SJCRH30 (cell line): Measurements from ENCODE around the gene C20orf204. TPM values are rescaled to one million over a fixed set of nuclear protein-coding genes. Genes with fewer than 3 reads are reported as not detected.

ENCODE experiments used
- DNase-seq, 2 experiments: peaks; one replicate each; pipeline ENCODE4 v3.0.0-alpha.2; 2015 to 2020
- H3K27ac ChIP-seq: fragments of 250-450 bp; sonication (Bioruptor Pico); 2 replicates; pipeline ENCODE4 v1.5.1; 2020; ENCODE audit warnings: mild to moderate bottlenecking, moderate library complexity
- H3K27me3 ChIP-seq: fragments of 250-450 bp; sonication (Bioruptor Pico); 2 replicates; pipeline ENCODE4 v1.5.1; 2020; ENCODE audit warnings: mild to moderate bottlenecking, moderate library complexity
- H3K36me3 ChIP-seq: fragments of 250-450 bp; sonication (Bioruptor Pico); 2 replicates; pipeline ENCODE4 v1.5.1; 2020; ENCODE audit warnings: mild to moderate bottlenecking, moderate library complexity
- H3K4me1 ChIP-seq: fragments of 250-450 bp; sonication (Bioruptor Pico); 2 replicates; pipeline ENCODE4 v1.5.1; 2020; ENCODE audit warnings: mild to moderate bottlenecking, moderate library complexity
- H3K4me3 ChIP-seq: fragments of 250-450 bp; sonication (Bioruptor Pico); 2 replicates; pipeline ENCODE4 v1.5.1; 2020; ENCODE audit warnings: mild to moderate bottlenecking, moderate library complexity
- H3K9me3 ChIP-seq: fragments of 250-450 bp; sonication (Bioruptor Pico); replicated peaks from 2 replicates; pipeline ENCODE4 v1.5.1; 2020; ENCODE audit warnings: mild to moderate bottlenecking, moderate library complexity
- total RNA-seq: library from RNA; depleted of rRNA; stranded (reverse); fragments of >200 nt; shearing (Covaris generic); gene quantifications from 2 replicates; pipeline ENCODE4 v1.2.3, GENCODE V29; 2014

Gene C20orf204
- total RNA-seq, 1 experiment from 2014 or later = 3.0 TPM

DNA sequence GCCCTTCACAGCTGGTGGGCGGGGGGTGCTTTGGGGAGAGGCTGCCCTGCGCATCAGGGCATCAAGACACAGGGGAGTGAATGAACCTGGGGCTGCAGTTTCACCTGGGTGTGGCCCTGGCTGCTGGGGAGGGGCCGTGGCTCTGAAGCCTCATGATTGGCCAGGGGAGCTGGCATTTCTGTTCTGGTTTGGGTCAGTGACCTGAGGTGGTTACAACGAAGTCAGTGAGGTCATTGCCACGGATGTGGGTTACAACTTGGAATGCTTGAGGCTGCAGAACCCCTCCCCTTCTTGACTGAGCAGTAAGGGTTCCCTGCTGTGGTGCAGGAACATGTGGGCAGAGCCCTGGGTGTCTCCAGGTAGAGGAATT is 30.0 kb downstream of the C20orf204 start:
- Histone ChIP-seq H3K27me3 (no peaks in the 10 kb centered on the region), H3K36me3 (no peaks in the 10 kb centered on the region)

GRCh38 chr20:64067005-64067632 is 31.1 kb downstream of the C20orf204 start:
- peaks cover 49% of the 10 kb centered on the region for H3K4me1 ChIP-seq
- no peak overlapping the region for H3K27ac ChIP-seq
- H3K9me3 ChIP-seq = no peaks in the 10 kb centered on the region
- H3K36me3 ChIP-seq = no peaks in the 10 kb centered on the region
- no peaks in the 10 kb centered on the region for H3K27me3 ChIP-seq
- DNase-seq = no peak
- no peak overlapping the region for H3K4me3 ChIP-seq

More for the DNA sequence above, 30.0 kb downstream of the C20orf204 start:
- no peak overlapping the region for H3K27ac ChIP-seq
- no peak overlapping the region for H3K4me3 ChIP-seq
- no peaks in the 10 kb centered on the region for H3K9me3 ChIP-seq
- H3K4me1 ChIP-seq = peaks cover 51% of the 10 kb centered on the region
- DNase-seq = peak; percentile 55 to 64

DNA sequence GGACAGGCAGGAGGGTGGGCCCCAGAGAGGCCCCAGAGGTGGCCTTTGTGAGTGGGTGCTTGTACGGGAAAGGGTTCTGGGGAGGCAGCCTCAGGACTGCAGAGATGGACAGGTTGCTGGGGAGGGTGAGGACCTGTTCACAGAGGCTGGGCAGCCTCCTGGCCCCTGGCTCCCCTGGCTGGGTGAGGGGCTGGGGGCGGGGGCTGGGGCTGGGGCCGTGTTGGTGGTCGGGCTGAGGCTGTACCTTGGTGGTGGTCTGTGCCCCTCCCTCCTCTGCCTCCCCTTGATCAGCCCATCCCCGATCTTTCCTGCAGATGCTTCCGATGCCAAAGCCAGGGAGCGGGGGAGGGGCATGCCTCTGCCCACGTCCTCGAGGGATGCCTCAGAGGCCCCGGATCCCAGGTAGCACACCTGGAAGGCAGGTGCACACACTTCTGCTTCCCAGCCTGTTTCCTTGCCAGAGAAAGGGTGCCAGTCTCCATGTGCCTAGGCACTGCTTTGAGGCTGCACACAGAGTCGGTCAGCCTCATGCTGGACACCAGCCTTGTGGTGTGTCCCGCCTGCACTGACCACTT is 31.8 kb downstream of the C20orf204 start:
- no peaks in the 10 kb centered on the region for H3K27me3 ChIP-seq
- DNase-seq = no peak
- peaks cover 44% of the 10 kb centered on the region for H3K4me1 ChIP-seq
- no peak overlapping the region for H3K4me3 ChIP-seq
- H3K9me3 ChIP-seq = no peaks in the 10 kb centered on the region
- no peak overlapping the region for H3K27ac ChIP-seq
- no peaks in the 10 kb centered on the region for H3K36me3 ChIP-seq

DNA sequence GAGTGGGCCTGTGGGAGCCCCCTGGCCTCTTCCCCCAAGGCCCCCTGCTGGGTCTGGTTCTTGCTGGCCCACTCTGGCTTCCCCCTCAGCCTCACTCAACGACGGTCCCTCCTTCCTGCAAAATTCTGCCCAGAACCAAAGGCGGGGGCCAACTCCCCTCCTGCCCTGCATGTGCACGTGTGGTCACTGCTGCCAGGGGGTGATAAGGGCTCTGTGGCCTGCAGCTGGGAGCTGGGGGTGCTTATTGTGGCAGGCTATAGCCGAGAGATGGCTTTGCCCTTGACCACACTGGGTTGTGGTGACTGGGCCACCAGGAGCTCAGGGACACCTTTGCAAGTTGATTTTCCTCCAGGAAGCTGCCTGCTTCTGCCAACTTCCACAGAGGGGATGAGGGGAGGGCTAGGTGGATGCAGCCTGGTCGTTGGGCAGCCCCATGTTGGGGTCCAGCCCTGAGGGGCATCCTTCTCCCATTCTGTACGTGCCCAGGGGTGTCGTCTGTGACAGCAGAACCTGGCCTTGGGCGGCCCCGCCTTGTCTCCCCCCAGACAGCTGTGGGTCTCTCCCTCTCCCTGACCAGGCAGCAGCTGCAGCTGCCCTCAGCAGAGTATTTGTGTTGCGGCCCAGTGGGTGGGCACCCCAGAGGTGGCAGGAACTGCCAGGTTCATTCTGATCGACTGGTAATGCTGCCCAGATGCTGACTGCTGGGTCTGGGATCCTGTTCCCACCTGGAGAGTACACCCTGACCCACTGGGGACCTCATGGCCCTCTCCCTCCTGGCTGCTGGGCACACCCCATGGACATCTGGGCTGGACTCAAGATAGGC is 32.6 kb downstream of the C20orf204 start:
- Histone ChIP-seq H3K4me3 (no peak overlapping the region), H3K27ac (no peak overlapping the region), H3K4me1 (peaks cover 44% of the 10 kb centered on the region), H3K36me3 (no peaks in the 10 kb centered on the region), H3K27me3 (no peaks in the 10 kb centered on the region), H3K9me3 (no peaks in the 10 kb centered on the region)
- peak; percentile 68 to 73 for DNase-seq

- H3K36me3 ChIP-seq = no peaks in the 10 kb centered on the region
- no peaks in the 10 kb centered on the region for H3K9me3 ChIP-seq
- no peak overlapping the region for H3K4me3 ChIP-seq
- no peak overlapping the region for H3K27ac ChIP-seq
- H3K4me1 ChIP-seq = peaks cover 38% of the 10 kb centered on the region
- H3K27me3 ChIP-seq = no peaks in the 10 kb centered on the region
- peak in 1 of 2 experiments; percentile 51 for DNase-seq
These were observed 33.2 kb downstream of the C20orf204 start for GRCh38 chr20:64069209-64069613.

- Histone ChIP-seq H3K9me3 (no peaks in the 10 kb centered on the region), H3K36me3 (no peaks in the 10 kb centered on the region), H3K4me1 (peaks cover 34% of the 10 kb centered on the region), H3K4me3 (no peak overlapping the region), H3K27ac (no peak overlapping the region), H3K27me3 (no peaks in the 10 kb centered on the region)
- peak; percentile 75 to 77 for DNase-seq
These were observed 33.7 kb downstream of the C20orf204 start for GRCh38 chr20:64069614-64070243.

DNA sequence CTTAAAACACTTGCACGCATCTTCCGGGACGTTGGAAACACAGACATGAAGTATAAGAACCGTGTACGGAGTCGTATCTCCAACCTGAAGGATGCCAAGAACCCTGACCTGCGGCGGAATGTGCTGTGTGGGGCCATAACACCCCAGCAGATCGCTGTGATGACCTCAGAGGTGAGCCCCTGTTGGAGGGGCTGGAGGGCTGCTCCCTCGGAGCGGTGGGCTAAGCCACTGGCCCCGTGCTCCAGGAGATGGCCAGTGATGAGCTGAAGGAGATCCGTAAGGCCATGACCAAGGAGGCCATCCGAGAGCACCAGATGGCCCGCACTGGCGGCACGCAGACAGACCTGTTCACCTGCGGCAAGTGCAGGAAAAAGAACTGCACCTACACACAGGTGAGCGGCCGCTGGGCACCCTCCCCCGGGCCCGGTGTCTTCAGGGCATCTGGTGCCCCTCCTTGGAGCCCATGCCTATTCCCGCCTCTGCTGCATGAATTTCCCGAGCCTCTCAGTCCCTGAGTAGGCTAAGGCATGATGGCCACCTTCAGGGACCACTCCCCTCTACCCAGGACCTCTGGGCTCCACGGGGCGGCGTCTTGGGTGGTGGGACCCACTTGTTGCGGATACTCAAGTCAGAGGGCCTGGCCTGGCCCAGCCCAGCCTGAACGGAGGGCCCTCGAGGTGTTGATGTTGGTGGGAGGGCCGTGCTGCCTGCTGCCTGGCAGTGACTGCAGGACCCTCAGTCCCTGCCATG is 34.4 kb downstream of the C20orf204 start:
- no peak overlapping the region for H3K4me3 ChIP-seq
- no peak overlapping the region for H3K27ac ChIP-seq
- H3K9me3 ChIP-seq = no peaks in the 10 kb centered on the region
- no peak for DNase-seq
- peaks cover 34% of the 10 kb centered on the region for H3K4me1 ChIP-seq
- H3K27me3 ChIP-seq = no peaks in the 10 kb centered on the region
- H3K36me3 ChIP-seq = no peaks in the 10 kb centered on the region

DNA sequence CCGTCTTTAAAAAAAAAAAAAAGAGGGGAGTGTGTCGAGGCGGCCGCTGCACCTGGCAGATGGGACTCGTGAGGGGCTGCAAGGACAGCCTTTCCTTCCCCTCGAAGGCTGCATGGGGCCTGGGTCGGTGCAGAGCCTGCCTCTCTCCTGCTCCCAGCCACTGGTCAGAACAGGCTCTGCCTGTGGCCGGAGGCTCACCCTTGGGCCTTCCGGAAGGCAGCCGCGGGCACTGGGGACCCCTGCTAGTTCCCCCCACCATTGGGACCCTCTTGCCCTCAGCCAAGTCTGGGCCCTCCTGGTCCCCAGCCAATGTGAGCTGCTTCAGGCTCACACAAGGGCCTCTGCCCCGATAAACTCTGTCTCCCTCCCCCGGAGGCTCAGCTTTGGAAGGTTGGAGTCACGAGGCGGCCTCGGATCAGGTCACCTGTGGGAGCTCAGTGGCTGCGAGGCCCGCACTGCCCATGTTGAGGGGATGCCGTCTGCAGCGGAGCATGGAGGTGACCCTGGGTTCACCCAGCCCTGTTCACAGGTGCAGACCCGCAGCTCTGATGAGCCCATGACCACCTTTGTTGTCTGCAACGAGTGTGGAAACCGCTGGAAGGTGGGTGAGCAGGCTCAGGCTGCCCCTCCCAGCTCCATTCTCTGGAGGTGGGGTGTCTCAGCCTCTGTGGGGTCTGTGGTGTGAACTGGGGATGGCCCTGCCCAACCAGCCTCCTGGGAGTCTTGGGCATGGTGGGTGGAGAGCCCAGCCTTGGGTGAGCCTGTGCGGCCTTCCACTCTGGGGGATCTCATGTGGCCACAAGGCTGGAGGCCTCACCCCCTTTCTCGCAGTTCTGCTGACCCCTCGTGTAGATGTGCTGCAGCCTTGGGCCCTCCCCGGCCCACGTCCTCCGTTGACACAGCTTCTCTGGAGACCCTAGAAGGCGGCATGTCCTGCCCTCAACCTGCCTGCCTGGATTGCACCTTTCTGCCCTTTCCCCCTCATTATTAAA is 35.7 kb downstream of the C20orf204 start:
- DNase-seq = no peak
- Histone ChIP-seq H3K27me3 (no peaks in the 10 kb centered on the region), H3K4me1 (peaks cover 24% of the 10 kb centered on the region), H3K36me3 (no peaks in the 10 kb centered on the region), H3K4me3 (no peak overlapping the region), H3K27ac (no peak overlapping the region), H3K9me3 (no peaks in the 10 kb centered on the region)

DNA sequence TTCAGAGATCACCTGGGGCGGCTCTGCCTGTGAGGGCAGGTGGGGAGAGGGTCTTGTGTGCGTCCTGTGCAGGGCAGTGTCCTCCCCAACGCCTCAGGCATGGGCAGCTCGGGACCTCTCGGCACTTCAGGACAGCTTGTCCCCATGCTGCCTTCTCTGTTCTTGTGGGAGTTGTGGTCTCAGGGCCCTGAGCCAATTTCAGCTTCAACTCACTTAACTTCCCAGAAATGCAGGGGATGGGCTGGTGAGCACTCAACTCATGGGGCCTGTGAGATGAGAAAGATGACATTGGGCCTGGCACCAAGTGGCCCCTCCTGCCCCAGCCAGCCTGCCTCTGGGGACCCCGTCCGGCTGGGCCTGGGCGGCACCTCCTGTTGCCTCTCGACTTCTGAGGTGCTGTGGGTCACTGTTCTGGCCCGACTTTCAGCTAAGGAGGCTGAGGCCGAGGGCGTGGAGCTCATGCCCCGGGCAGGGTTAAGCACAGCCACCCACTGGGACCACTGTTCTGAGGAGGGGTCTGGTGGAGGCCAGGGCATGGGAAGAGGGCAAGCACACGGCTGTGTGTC is 36.6 kb downstream of the C20orf204 start:
- H3K36me3 ChIP-seq = no peaks in the 10 kb centered on the region
- DNase-seq = no peak
- no peak overlapping the region for H3K27ac ChIP-seq
- H3K4me3 ChIP-seq = no peak overlapping the region
- no peaks in the 10 kb centered on the region for H3K9me3 ChIP-seq
- peaks cover 24% of the 10 kb centered on the region for H3K4me1 ChIP-seq
- no peaks in the 10 kb centered on the region for H3K27me3 ChIP-seq

- no peaks in the 10 kb centered on the region for H3K9me3 ChIP-seq
- peaks cover 27% of the 10 kb centered on the region for H3K4me1 ChIP-seq
- DNase-seq = no peak
- no peak overlapping the region for H3K4me3 ChIP-seq
- H3K27ac ChIP-seq = no peak overlapping the region
- H3K36me3 ChIP-seq = no peaks in the 10 kb centered on the region
- H3K27me3 ChIP-seq = no peaks in the 10 kb centered on the region
These were observed 37.6 kb downstream of the C20orf204 start for GRCh38 chr20:64073476-64074183.

GRCh38 chr20:64074184-64074789 is 38.3 kb downstream of the C20orf204 start:
- Histone ChIP-seq H3K9me3 (no peaks in the 10 kb centered on the region), H3K4me1 (peaks cover 22% of the 10 kb centered on the region), H3K36me3 (no peaks in the 10 kb centered on the region), H3K27me3 (no peaks in the 10 kb centered on the region), H3K27ac (no peak overlapping the region), H3K4me3 (no peak overlapping the region)
- DNase-seq = no peak

DNA sequence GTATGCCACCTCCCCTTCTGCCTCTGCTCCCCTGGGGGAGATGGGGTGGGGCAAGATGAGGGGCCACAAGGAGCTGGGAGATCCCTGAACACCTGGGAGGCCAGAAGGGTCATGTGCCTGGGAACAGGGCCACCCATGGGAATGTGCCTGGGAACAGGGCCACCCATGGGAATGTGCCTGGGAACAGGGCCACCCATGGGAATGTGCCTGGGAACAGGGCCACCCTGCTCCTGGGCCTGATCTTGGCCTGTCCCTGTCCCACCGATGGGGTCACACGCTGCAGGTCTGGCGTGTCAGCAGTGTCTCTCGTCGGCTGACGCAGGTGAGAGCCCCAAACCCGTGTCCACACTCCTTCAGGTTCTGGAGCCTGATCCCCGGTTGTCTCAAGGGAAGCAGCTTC is 39.0 kb downstream of the C20orf204 start:
- Histone ChIP-seq H3K27me3 (no peaks in the 10 kb centered on the region), H3K36me3 (no peaks in the 10 kb centered on the region), H3K9me3 (no peaks in the 10 kb centered on the region), H3K4me1 (peaks cover 15% of the 10 kb centered on the region), H3K4me3 (no peak overlapping the region), H3K27ac (no peak overlapping the region)
- no peak for DNase-seq
